ENCODE results near the gene RPL23. TPM values are rescaled to one million over a fixed set of nuclear protein-coding genes. Genes with fewer than 3 reads are reported as not detected.

The RPL23 gene
- total and polyA plus RNA-seq, 10 of the 15 experiments (the other 5 are each of a cell fraction or from before 2014, with no cell fraction given): 2,200 to 4,821 (median 3,043) TPM

DNA sequence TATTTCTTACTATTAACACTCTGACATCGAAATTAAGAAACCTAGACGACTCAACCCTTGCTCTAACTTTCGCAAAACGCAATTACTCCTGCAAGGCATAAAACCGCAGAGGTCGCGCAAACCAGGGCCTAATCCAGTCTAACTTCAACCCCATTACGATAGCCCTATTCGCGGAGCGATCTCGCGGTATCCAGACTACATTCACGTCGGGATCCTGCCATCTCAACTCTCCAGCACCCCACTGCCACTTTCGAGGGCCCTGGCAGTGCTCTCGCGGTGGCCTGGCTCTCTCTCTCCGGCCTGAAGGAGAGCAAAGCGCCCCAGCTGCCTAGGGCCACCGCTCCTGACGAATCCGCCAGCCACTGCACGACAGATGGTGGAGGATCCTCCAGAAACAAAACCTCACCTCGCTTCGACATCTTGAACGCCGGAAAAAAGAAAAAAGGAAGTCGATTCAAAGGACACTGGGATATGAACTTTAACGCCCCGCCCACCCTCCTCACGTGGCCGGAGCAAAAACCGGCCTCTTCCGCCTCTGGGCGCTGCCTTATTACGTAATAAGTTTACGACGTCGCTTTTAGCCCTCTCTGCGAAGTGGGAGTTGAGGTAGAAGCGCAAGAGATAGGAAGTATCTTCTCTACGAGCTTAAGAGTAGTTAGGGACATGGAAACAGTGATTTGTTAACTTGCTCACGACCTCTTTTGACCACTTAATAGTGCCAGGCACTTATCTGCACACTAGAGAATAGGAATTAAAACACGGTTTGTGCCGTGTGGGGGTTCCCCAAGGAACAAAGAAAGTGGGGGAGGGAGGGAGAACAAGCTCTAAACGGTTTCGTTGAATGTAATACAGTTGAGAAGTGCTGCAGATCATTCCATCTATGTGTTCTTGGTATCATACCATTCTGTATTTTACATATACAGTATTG, at the start of gene RPL23 (continued):
- TF ChIP-seq MYB (IDR thresholded peaks at IDR 0.05; ENCODE audit: borderline replicate concordance, low read depth, low read length) (peak; percentile 21; the same call in 1 of the 2 replicates), MTA3 (IDR thresholded peaks at IDR 0.05; ENCODE audit: borderline replicate concordance, low read length) (peak; percentile 46; the same call in 1 of the 2 replicates), KLF5 (IDR thresholded peaks at IDR 0.05; ENCODE audit: partially characterized antibody) (peak; percentile 91), MTA2 (IDR thresholded peaks at IDR 0.05; ENCODE audit: low read depth) (peak; percentile 41), SUZ12 (IDR thresholded peaks at IDR 0.05; ENCODE audit: unreplicated experiment) (no peak), YY1 (IDR thresholded peaks at IDR 0.05; ENCODE audit: low read depth, low read length) (peak; percentile 89), ZNF217 (IDR thresholded peaks at IDR 0.05) (no peak), SMAD1 (IDR thresholded peaks at IDR 0.05; ENCODE audit: low read depth, partially characterized antibody) (peak; percentile 95), NFIC (IDR thresholded peaks at IDR 0.05; ENCODE audit: low read depth, low read length) (peak; percentile 74), BCL11A (IDR thresholded peaks at IDR 0.05; ENCODE audit: low read depth, low read length) (no peak), TBL1XR1 (IDR thresholded peaks at IDR 0.05; ENCODE audit: low read depth, low read length) (no peak; the same call in 1 of the 2 replicates)
- TF ChIP-seq, protein P1, sequence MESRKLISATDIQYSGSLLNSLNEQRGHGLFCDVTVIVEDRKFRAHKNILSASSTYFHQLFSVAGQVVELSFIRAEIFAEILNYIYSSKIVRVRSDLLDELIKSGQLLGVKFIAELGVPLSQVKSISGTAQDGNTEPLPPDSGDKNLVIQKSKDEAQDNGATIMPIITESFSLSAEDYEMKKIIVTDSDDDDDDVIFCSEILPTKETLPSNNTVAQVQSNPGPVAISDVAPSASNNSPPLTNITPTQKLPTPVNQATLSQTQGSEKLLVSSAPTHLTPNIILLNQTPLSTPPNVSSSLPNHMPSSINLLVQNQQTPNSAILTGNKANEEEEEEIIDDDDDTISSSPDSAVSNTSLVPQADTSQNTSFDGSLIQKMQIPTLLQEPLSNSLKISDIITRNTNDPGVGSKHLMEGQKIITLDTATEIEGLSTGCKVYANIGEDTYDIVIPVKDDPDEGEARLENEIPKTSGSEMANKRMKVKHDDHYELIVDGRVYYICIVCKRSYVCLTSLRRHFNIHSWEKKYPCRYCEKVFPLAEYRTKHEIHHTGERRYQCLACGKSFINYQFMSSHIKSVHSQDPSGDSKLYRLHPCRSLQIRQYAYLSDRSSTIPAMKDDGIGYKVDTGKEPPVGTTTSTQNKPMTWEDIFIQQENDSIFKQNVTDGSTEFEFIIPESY (IDR thresholded peaks at IDR 0.05): no peak
- TF ChIP-seq, protein P2, sequence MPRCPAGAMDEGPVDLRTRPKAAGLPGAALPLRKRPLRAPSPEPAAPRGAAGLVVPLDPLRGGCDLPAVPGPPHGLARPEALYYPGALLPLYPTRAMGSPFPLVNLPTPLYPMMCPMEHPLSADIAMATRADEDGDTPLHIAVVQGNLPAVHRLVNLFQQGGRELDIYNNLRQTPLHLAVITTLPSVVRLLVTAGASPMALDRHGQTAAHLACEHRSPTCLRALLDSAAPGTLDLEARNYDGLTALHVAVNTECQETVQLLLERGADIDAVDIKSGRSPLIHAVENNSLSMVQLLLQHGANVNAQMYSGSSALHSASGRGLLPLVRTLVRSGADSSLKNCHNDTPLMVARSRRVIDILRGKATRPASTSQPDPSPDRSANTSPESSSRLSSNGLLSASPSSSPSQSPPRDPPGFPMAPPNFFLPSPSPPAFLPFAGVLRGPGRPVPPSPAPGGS (IDR thresholded peaks at IDR 0.05; ENCODE audit: borderline replicate concordance, insufficient read depth, low read depth, low read length, poor library complexity, severe bottlenecking): no peak
- TF ChIP-seq, protein P3, sequence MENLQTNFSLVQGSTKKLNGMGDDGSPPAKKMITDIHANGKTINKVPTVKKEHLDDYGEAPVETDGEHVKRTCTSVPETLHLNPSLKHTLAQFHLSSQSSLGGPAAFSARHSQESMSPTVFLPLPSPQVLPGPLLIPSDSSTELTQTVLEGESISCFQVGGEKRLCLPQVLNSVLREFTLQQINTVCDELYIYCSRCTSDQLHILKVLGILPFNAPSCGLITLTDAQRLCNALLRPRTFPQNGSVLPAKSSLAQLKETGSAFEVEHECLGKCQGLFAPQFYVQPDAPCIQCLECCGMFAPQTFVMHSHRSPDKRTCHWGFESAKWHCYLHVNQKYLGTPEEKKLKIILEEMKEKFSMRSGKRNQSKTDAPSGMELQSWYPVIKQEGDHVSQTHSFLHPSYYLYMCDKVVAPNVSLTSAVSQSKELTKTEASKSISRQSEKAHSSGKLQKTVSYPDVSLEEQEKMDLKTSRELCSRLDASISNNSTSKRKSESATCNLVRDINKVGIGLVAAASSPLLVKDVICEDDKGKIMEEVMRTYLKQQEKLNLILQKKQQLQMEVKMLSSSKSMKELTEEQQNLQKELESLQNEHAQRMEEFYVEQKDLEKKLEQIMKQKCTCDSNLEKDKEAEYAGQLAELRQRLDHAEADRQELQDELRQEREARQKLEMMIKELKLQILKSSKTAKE (IDR thresholded peaks at IDR 0.05; ENCODE audit: low read depth, poor library complexity, severe bottlenecking): peak; percentile 86
- TF ChIP-seq, protein P4, sequence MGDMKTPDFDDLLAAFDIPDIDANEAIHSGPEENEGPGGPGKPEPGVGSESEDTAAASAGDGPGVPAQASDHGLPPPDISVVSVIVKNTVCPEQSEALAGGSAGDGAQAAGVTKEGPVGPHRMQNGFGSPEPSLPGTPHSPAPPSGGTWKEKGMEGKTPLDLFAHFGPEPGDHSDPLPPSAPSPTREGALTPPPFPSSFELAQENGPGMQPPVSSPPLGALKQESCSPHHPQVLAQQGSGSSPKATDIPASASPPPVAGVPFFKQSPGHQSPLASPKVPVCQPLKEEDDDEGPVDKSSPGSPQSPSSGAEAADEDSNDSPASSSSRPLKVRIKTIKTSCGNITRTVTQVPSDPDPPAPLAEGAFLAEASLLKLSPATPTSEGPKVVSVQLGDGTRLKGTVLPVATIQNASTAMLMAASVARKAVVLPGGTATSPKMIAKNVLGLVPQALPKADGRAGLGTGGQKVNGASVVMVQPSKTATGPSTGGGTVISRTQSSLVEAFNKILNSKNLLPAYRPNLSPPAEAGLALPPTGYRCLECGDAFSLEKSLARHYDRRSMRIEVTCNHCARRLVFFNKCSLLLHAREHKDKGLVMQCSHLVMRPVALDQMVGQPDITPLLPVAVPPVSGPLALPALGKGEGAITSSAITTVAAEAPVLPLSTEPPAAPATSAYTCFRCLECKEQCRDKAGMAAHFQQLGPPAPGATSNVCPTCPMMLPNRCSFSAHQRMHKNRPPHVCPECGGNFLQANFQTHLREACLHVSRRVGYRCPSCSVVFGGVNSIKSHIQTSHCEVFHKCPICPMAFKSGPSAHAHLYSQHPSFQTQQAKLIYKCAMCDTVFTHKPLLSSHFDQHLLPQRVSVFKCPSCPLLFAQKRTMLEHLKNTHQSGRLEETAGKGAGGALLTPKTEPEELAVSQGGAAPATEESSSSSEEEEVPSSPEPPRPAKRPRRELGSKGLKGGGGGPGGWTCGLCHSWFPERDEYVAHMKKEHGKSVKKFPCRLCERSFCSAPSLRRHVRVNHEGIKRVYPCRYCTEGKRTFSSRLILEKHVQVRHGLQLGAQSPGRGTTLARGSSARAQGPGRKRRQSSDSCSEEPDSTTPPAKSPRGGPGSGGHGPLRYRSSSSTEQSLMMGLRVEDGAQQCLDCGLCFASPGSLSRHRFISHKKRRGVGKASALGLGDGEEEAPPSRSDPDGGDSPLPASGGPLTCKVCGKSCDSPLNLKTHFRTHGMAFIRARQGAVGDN (IDR thresholded peaks at IDR 0.05): peak; percentile 75
- TF ChIP-seq, protein P5, sequence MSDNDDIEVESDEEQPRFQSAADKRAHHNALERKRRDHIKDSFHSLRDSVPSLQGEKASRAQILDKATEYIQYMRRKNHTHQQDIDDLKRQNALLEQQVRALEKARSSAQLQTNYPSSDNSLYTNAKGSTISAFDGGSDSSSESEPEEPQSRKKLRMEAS (IDR thresholded peaks at IDR 0.05; ENCODE audit: low read depth, low read length): peak; percentile 94
- TF ChIP-seq, protein P6, sequence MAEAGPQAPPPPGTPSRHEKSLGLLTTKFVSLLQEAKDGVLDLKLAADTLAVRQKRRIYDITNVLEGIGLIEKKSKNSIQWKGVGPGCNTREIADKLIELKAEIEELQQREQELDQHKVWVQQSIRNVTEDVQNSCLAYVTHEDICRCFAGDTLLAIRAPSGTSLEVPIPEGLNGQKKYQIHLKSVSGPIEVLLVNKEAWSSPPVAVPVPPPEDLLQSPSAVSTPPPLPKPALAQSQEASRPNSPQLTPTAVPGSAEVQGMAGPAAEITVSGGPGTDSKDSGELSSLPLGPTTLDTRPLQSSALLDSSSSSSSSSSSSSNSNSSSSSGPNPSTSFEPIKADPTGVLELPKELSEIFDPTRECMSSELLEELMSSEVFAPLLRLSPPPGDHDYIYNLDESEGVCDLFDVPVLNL (IDR thresholded peaks at IDR 0.05; ENCODE audit: low read depth, low read length): no peak; the same call in 1 of the 2 replicates

All from GM12878 (cell line).